GM20000 (cell line): ENCODE data around the gene PHRF1.

Experiments
- DNase-seq: peaks from one replicate; pipeline ENCODE4 v3.0.0; 2012; ENCODE audit warnings: low spot score
- TF ChIP-seq, protein P1 (sequence below): IDR thresholded peaks from 2 replicates; pipeline ENCODE4 v1.5.1; 2012; ENCODE audit warnings: mild to moderate bottlenecking, control low read depth; ENCODE audit errors: extremely low read depth, missing control alignments

The PHRF1 gene

DNA sequence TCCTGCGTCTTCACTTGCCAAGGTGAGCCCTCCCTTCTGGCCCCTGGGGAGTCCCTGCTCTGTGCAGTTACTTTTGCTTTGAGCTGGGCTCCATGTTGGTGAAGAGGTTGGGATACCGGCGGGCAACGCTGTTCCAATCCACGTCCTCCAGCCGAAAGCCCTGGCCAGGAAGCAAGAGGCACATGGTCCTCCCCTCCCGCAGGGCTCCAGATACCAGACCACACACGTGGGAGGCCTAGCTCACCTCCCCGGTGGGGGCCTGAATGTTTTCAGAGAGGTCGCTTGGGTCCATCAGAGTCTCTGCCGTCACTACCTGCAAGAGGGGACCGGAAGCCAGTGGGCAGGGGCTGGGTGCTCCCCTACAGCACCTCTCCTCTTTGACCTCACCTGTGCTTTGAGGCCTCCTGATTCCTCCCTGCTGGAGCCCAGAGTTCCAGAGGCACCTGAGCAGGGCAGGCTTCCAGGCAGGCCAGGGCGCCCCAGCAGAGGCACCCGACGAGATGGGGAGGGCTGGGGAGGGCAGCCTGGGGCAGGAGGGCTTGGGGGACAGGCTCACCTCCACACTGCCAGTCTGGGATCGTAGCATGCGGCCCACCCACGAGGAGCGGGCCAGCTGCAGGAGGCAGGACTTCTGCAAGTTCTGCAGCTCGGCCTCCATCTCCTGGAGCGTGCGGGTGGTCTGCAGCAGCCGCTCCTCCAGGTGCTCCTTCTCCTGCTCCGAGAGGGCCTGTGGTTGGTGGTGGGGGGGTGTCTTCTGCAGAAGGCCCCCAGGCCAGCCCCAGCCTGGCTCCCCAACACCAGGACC is 18.7 kb upstream of the PHRF1 start:
- DNase-seq, result no peak
- TF ChIP-seq, protein P1, sequence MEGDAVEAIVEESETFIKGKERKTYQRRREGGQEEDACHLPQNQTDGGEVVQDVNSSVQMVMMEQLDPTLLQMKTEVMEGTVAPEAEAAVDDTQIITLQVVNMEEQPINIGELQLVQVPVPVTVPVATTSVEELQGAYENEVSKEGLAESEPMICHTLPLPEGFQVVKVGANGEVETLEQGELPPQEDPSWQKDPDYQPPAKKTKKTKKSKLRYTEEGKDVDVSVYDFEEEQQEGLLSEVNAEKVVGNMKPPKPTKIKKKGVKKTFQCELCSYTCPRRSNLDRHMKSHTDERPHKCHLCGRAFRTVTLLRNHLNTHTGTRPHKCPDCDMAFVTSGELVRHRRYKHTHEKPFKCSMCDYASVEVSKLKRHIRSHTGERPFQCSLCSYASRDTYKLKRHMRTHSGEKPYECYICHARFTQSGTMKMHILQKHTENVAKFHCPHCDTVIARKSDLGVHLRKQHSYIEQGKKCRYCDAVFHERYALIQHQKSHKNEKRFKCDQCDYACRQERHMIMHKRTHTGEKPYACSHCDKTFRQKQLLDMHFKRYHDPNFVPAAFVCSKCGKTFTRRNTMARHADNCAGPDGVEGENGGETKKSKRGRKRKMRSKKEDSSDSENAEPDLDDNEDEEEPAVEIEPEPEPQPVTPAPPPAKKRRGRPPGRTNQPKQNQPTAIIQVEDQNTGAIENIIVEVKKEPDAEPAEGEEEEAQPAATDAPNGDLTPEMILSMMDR, result no peak

DNA sequence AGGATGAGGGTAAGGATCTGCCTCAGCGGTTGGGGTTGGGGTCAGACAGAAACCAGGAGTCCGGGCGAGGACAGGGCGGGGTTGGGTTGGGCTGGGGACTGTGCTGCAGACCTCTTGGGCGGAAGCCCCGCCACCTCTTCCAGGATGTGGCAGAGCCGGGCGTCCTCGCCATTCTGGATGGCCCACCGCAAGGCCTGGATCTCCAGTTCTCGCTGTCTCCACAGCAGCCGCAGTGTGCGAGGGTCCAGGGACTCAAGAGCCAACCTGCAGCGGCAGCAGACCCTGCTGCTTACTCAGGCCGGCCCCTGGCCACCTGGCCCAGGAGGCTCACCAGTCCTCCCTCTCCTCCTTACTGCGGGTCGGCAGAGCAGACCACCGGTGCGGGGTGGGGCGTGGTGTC is 17.8 kb upstream of the PHRF1 start:
- TF ChIP-seq, protein P1, result no peak
- no peak for DNase-seq

DNA sequence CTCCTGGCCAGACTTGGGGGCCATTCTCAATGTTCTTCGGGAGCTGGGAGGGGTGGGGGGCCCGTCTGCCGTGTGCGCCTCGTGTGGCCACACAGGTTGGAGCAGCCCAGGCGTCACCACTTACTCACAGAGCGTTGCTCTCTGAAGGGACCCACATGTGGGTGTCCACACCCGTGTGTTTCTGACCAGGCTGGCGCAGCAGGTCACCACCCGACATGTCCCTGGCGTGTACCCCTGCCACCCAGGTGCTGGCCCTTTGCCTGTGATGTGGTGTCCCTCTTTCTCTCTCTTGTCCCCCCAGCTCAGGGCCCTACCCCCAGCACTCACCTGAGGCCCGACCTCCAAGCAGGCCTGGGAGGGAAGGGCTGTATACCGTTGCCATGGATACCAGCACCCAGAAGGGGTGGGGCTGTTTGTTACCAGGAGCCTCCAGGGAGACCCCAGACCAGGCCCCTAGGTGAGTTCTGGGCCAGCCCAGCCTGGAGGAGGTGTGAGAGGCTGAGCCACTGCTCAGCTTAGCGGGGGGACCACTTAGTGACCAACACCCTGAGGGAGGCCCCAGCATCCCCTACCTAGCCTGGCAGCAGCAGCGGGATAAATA is 17.1 kb upstream of the PHRF1 start:
- TF ChIP-seq, protein P1, result no peak
- no peak for DNase-seq

DNA sequence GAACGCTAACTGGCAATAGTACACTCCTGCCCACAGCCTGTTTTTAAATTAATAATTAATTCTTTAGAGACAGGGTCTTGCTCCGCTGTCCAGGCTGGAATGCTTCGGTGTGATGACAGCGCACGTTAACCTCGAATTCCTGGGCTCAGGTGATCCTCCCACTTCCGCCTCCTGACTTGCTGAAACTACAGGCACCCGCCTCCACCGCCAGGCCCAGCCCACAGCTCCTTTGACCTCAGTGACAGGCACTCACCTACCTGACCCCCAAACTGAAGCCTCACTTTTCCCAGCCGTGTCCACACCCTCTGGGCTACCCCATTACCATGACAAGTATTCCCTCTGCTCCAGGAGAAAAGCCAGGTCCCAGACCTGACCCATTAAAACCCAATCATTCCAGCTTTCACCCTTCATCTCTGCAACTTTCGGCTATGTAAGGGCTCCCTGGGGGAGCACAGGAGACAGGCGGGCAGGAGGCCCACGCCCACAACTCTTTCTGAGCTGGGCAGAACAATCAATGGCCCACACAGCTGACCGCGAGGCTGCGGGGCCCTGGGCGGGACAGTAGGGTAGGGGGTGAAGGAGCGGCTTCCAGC is 16.5 kb upstream of the PHRF1 start:
- no peak for DNase-seq

DNA sequence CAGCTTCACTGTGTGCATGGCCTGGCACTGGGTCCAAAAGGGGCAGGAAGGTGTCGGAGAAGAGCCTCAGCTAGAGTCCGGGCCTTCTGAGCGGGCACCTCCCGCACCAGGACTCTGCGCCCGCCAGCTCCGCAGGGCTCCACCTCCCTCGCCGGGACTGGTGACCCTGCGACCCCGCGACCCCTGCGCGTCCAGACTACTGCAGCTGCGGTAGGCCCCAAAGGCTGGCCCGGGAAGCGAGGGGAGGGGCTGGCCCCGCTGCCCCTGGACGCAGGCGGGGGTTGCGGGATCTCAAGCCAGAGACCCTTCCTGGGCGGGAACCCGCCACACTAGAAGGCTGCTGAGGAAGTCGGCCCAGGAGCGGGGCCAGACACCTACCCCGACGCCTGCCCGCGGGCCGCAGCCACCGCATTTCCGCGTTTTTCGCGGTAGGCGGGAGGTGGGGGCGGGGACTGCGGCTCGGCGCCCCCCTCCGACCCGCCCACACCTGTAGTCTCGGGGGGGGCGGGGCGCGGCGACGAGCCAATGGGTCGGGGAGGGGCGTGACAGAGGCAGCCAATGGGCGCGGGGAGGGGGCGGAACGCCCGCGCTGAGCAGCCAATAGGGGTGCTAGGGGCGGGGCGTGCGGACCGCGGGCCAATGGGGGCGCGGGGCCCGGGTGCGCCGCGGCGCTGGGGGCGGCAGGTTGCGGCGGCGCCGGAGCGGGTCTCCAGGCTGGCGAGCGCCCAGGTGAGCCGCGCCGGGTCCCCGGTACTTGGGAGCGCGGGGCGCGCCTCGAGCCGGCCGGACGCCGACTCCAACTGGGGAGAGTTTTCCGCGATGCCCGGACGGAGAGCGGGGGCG is 15.7 kb upstream of the PHRF1 start, which contains the start of the genes LMNTD2 and RASSF7:
TSS of gene LMNTD2 (minus strand) at position 434 of the 843 bp plus-strand sequence. CDS start at position 412, 22 bp downstream.
TSS of gene RASSF7 (plus strand) at position 666 of the 843 bp plus-strand sequence. CDS start 799 bp downstream, outside the sequence.
- DNase-seq, result peak; percentile 100
- TF ChIP-seq, protein P1, result no peak

More for the DNA sequence above, 16.5 kb upstream of the PHRF1 start:
- TF ChIP-seq, protein P1, result no peak

DNA sequence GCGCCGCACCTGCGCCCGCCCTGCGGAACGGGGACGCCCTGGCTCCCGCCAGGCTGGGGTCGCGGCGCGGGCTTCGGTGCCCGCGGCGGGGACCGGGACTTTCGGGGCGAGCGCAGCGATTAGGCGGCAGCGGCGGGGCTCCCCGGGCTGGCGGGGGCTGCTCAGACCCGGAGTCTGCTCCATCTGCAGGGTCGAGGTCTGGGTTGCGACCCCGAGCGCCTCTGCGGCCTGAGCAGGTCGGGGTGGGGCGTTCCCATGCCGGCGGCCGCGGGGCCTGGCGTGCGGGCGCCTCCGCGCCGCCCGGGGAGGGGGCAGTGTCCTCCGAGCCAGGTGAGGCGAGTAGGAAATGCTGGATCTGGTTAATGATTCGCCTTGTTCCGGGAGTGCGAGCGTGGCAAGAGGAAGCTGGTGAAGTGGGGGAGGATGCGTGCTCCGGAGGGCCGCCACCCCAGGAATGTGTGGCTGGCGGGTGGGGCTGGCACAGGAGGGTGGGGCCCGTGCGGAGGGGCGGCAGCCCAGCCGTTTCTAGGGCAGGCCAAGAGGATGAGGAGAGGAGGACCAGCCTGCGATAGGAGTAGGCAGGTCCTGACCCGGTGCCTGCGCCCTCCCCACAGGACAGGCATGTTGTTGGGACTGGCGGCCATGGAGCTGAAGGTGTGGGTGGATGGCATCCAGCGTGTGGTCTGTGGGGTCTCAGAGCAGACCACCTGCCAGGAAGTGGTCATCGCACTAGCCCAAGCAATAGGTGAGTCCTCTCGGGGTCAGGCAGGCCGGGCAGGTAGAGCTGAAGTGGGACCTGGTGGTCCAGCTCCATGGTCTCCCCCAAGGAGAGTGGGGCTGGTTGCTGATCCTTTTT is 14.9 kb upstream of the PHRF1 start:
- peak; percentile 42 for DNase-seq

More for the DNA sequence above, 14.9 kb upstream of the PHRF1 start:
- TF ChIP-seq, protein P1, result no peak
